PC-9 (cell line): ENCODE results near the gene OR12D1. TPM values are rescaled to one million over a fixed set of nuclear protein-coding genes. Genes with fewer than 3 reads are reported as not detected.
"Not testable (repeated sequence)": the region's sequence is repeated elsewhere in the genome, so short reads cannot be mapped to it uniquely, and the experiment has no call there.

ENCODE experiments used
- BruUV-seq: library from RNA; stranded (reverse); fragments of 400-500 nt; replicated peaks from 2 replicates; lab custom pipeline; 2021; lab: Mats Ljungman, UMichigan
- CTCF ChIA-PET: fragments of 300-600 bp; sonication (Branson Sonifier 250); formaldehyde crosslinking; loops from one replicate; lab custom pipeline; 2022; ENCODE audit warnings: antibody characterized with exemption; lab: Charles Lee
- POLR2A ChIA-PET: fragments of 300-600 bp; sonication (Branson Sonifier 250); formaldehyde crosslinking; loops from one replicate; lab custom pipeline; 2022; ENCODE audit warnings: antibody characterized with exemption; ENCODE audit not compliant: unreplicated experiment; lab: Charles Lee
- DNase-seq, 2 experiments: peaks; one replicate each; pipeline versions ENCODE4 v3.0.0 to v3.0.0-alpha.2; 2015 to 2022; ENCODE audit warnings: mixed read lengths in 1 of 2
- H2AFZ ChIP-seq: fragments of 200-600 bp; sonication (generic); 2 replicates; pipeline ENCODE4 v1.8.1; 2017; ENCODE audit warnings: antibody characterized with exemption
- H3F3A ChIP-seq: fragments of 200-600 bp; sonication (generic); 2 replicates; pipeline ENCODE4 v1.8.1; 2017; ENCODE audit warnings: antibody characterized with exemption, mild to moderate bottlenecking, low read depth; ENCODE audit not compliant: insufficient read depth
- H3K27ac ChIP-seq: fragments of 200-600 bp; sonication (generic); 2 replicates; pipeline ENCODE4 v1.6.1; 2016; ENCODE audit warnings: mixed run types
- H3K27me3 ChIP-seq: fragments of 200-600 bp; sonication (generic); 2 replicates; pipeline ENCODE4 v1.6.1; 2016; ENCODE audit warnings: low read depth, mixed run types; ENCODE audit not compliant: insufficient read depth
- H3K36me3 ChIP-seq: fragments of 200-600 bp; sonication (generic); 2 replicates; pipeline ENCODE4 v1.6.1; 2016; ENCODE audit warnings: low read depth, mixed run types
- H3K4me1 ChIP-seq: fragments of 200-600 bp; sonication (generic); replicated peaks from 2 replicates; pipeline ENCODE4 v1.6.1; 2016; ENCODE audit warnings: mixed run types; ENCODE audit not compliant: insufficient read depth
- H3K4me2 ChIP-seq: fragments of 200-600 bp; sonication (generic); 2 replicates; pipeline ENCODE4 v1.6.1; 2017; ENCODE audit warnings: mixed run types
- H3K4me3 ChIP-seq: fragments of 200-600 bp; sonication (generic); 2 replicates; pipeline ENCODE4 v1.6.1; 2016; ENCODE audit warnings: mixed run types
- H3K79me2 ChIP-seq: fragments of 200-600 bp; sonication (generic); 2 replicates; pipeline ENCODE4 v1.6.1; 2017; ENCODE audit warnings: low read depth, mixed run types
- H3K9me2 ChIP-seq: fragments of 200-600 bp; sonication (generic); 2 replicates; pipeline ENCODE4 v1.8.1; 2017; ENCODE audit warnings: mild to moderate bottlenecking; ENCODE audit not compliant: insufficient read depth
- H3K9me3 ChIP-seq: fragments of 200-600 bp; sonication (generic); 2 replicates; pipeline ENCODE4 v1.8.1; 2016; ENCODE audit warnings: low read depth; ENCODE audit not compliant: insufficient read depth
- H4K20me1 ChIP-seq: fragments of 200-600 bp; sonication (generic); 2 replicates; pipeline ENCODE4 v1.8.1; 2017; ENCODE audit not compliant: insufficient read depth
- EZH2 ChIP-seq: fragments of 200-600 bp; sonication (generic); IDR thresholded peaks from 2 replicates; pipeline ENCODE4 v1.8.0; 2017; ENCODE audit warnings: antibody characterized with exemption, low read depth
- intact Hi-C: fragments of 100-400 bp; cut with micrococcal nuclease; formaldehyde crosslinking; loops from one replicate; pipeline ENCODE4 v1.10.0; 2022; ENCODE audit not compliant: unreplicated experiment
- total RNA-seq: library from RNA; stranded (reverse); gene quantifications from 2 replicates; pipeline ENCODE4 v1.2.3, GENCODE V29; 2021
- TF ChIP-seq, protein P1 (sequence below): fragments of 200-600 bp; sonication (generic); conservative IDR thresholded peaks from 2 replicates; pipeline ENCODE4 v1.6.1; 2017; ENCODE audit warnings: mixed run types, antibody characterized with exemption, mild to moderate bottlenecking, moderate library complexity

Gene OR12D1
- total RNA-seq, 1 experiment from 2014 or later, result not detected

DNA sequence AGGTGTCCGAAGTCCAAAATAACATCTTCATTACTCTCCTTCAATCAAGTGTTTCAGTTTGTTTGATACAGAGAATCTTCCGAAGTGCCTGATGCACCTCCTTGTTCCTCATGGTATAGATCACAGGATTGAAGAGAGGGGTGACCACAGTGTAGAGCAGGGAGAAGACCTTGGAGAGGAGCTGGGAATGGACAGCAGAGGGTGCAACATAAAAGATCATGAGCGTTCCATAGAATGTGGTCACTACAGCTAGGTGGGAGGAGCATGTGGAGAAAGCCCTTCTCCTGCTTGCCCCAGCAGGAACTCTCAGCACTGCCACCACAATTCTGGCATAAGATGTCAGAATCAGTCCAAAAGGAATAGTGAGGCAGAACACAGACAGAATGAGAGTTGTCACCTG is 11.9 kb downstream of the OR12D1 start:
- no peak for TF ChIP-seq EZH2
- TF ChIP-seq, protein P1, sequence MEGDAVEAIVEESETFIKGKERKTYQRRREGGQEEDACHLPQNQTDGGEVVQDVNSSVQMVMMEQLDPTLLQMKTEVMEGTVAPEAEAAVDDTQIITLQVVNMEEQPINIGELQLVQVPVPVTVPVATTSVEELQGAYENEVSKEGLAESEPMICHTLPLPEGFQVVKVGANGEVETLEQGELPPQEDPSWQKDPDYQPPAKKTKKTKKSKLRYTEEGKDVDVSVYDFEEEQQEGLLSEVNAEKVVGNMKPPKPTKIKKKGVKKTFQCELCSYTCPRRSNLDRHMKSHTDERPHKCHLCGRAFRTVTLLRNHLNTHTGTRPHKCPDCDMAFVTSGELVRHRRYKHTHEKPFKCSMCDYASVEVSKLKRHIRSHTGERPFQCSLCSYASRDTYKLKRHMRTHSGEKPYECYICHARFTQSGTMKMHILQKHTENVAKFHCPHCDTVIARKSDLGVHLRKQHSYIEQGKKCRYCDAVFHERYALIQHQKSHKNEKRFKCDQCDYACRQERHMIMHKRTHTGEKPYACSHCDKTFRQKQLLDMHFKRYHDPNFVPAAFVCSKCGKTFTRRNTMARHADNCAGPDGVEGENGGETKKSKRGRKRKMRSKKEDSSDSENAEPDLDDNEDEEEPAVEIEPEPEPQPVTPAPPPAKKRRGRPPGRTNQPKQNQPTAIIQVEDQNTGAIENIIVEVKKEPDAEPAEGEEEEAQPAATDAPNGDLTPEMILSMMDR, result no peak
- intact Hi-C loops, result no loop called here
- no TSS peak for BruUV-seq
- POLR2A ChIA-PET, result no interaction called here
- no peak overlapping the region for H3K4me3 ChIP-seq
- peaks cover 17% of the 10 kb centered on the region; the same call in 1 of the 2 replicates for H3K27me3 ChIP-seq
- DNase-seq, result no peak
- no peaks in the 10 kb centered on the region for H3F3A ChIP-seq
- CTCF ChIA-PET, result no interaction called here
- H4K20me1 ChIP-seq, result no peaks in the 10 kb centered on the region
- H3K9me3 ChIP-seq, result no peaks in the 10 kb centered on the region
- H3K4me2 ChIP-seq, result no peak overlapping the region
- H3K79me2 ChIP-seq, result no peaks in the 10 kb centered on the region
- no peak overlapping the region for H2AFZ ChIP-seq
- H3K4me1 ChIP-seq, result no peaks in the 10 kb centered on the region
- H3K27ac ChIP-seq, result no peak overlapping the region
- H3K36me3 ChIP-seq, result no peaks in the 10 kb centered on the region
- H3K9me2 ChIP-seq, result no peaks in the 10 kb centered on the region

- POLR2A ChIA-PET, H3K4me1 ChIP-seq, DNase-seq, H3K79me2 ChIP-seq, H3K27ac ChIP-seq, CTCF ChIA-PET, H2AFZ ChIP-seq, H4K20me1 ChIP-seq, H3K9me3 ChIP-seq, H3F3A ChIP-seq, H3K36me3 ChIP-seq, H3K4me3 ChIP-seq, BruUV-seq, intact Hi-C loops, H3K9me2 ChIP-seq, H3K4me2 ChIP-seq: not testable (repeated sequence)
- H3K27me3 ChIP-seq, result peaks cover 14% of the 10 kb centered on the region; the same call in 1 of the 2 replicates
Measured at GRCh38 chr6:29436730-29437129, 22.0 kb downstream of the OR12D1 start.

GRCh38 chr6:29439006-29439405 is 24.3 kb downstream of the OR12D1 start, which contains the start of gene OR10C1:
Gene OR10C1, plus strand, starts transcription at chr6:29439306. Its CDS starts 710 bp downstream, at chr6:29440016.
- intact Hi-C loops, result no loop called here
- Histone ChIP-seq H3K4me3 (no peak within 1 kb of the TSS), H4K20me1 (no peaks in the 10 kb centered on the region), H3K36me3 (no peaks in the 10 kb centered on the region), H3K4me2 (no peak within 1 kb of the TSS), H3F3A (no peaks in the 10 kb centered on the region), H3K27ac (no peak within 1 kb of the TSS), H2AFZ (no peak within 1 kb of the TSS), H3K27me3 (peaks cover 14% of the 10 kb centered on the region; the same call in 1 of the 2 replicates), H3K79me2 (no peaks in the 10 kb centered on the region), H3K9me3 (no peaks in the 10 kb centered on the region), H3K4me1 (no peaks in the 10 kb centered on the region), H3K9me2 (no peaks in the 10 kb centered on the region)
- DNase-seq, result no peak
- no TSS peak for BruUV-seq
- CTCF ChIA-PET, result no interaction called here
- POLR2A ChIA-PET, result no interaction called here
- no peak for TF ChIP-seq EZH2
- TF ChIP-seq, protein P1, result no peak

DNA sequence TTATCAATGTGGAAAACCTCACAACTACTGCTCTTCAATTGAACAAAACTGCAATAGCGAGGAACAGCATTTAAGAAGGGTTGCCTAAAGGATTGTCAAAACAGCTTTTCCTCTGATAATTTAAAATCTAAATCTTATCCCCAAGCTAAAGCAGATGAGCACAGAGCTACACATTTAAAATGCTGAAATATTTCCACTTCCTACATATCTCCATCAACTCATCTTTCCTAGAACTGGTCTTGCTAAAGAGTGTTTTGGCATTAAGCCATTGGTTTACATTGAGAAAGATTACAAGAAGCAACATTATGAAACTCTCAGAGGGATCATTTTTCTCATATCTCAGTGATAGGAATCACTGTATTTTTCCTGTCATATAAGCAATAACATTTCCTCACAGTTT is 28.0 kb downstream of the OR12D1 start:
- H3K27me3 ChIP-seq, result peaks cover 14% of the 10 kb centered on the region; the same call in 1 of the 2 replicates
- intact Hi-C loops, result no loop called here

DNA sequence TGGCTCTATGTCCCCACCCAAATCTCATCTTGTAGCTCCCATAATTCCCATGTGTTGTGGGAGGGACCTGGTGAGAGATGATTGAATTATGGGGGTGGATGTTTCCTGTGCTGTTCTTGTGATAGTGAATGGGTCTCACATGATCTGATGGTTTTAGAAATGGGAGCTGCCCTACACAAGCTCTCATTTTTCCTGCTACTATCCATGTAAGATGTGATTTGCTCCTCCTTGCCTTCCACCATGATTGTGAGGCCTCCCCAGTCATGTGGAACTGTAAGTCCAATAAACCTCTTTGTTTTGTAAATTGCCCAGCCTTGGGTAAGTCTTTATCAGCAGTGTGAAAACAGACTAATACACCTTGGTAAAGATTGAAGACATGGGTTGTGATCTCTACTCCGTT is 29.3 kb downstream of the OR12D1 start:
- POLR2A ChIA-PET, H3K9me2 ChIP-seq, H2AFZ ChIP-seq, intact Hi-C loops, H3K4me1 ChIP-seq, H3K4me2 ChIP-seq, H3K36me3 ChIP-seq, H4K20me1 ChIP-seq, DNase-seq, H3K4me3 ChIP-seq, BruUV-seq, H3F3A ChIP-seq, CTCF ChIA-PET, H3K9me3 ChIP-seq, H3K79me2 ChIP-seq, H3K27ac ChIP-seq: not testable (repeated sequence)
- H3K27me3 ChIP-seq, result peaks cover 12% of the 10 kb centered on the region; the same call in 1 of the 2 replicates

More for the DNA sequence above, 28.0 kb downstream of the OR12D1 start:
- CTCF ChIA-PET, result no interaction called here
- no peaks in the 10 kb centered on the region for H3K9me2 ChIP-seq
- H3K4me1 ChIP-seq, result no peaks in the 10 kb centered on the region
- H3K4me2 ChIP-seq, result no peak overlapping the region
- H3K27ac ChIP-seq, result no peak overlapping the region
- no peaks in the 10 kb centered on the region for H4K20me1 ChIP-seq
- H3K79me2 ChIP-seq, result no peaks in the 10 kb centered on the region
- DNase-seq, result no peak
- no peaks in the 10 kb centered on the region for H3K9me3 ChIP-seq
- TF ChIP-seq, protein P1, result no peak
- no peak for TF ChIP-seq EZH2
- POLR2A ChIA-PET, result no interaction called here
- no peak overlapping the region for H2AFZ ChIP-seq
- no peaks in the 10 kb centered on the region for H3K36me3 ChIP-seq
- H3K4me3 ChIP-seq, result no peak overlapping the region
- H3F3A ChIP-seq, result no peaks in the 10 kb centered on the region
- BruUV-seq, result no TSS peak
